Measurements from ENCODE around the gene LDLRAD2.

- TF ChIP-seq, protein P1, sequence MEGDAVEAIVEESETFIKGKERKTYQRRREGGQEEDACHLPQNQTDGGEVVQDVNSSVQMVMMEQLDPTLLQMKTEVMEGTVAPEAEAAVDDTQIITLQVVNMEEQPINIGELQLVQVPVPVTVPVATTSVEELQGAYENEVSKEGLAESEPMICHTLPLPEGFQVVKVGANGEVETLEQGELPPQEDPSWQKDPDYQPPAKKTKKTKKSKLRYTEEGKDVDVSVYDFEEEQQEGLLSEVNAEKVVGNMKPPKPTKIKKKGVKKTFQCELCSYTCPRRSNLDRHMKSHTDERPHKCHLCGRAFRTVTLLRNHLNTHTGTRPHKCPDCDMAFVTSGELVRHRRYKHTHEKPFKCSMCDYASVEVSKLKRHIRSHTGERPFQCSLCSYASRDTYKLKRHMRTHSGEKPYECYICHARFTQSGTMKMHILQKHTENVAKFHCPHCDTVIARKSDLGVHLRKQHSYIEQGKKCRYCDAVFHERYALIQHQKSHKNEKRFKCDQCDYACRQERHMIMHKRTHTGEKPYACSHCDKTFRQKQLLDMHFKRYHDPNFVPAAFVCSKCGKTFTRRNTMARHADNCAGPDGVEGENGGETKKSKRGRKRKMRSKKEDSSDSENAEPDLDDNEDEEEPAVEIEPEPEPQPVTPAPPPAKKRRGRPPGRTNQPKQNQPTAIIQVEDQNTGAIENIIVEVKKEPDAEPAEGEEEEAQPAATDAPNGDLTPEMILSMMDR (conservative IDR thresholded peaks at IDR 0.05 in 1 of 2, IDR thresholded peaks at IDR 0.05 in 1 of 2; ENCODE audit: low read depth in 1 of 2, low read length in 2 of 2) = no peak
- no peak for TF ChIP-seq EZH2 (IDR thresholded peaks at IDR 0.05; ENCODE audit: low read length, missing control alignments)
Observed at GRCh38 chr1:21843208-21843607, 31.1 kb downstream of the LDLRAD2 start.

Data from fibroblast of lung (primary cell).